Left cardiac atrium (tissue), 4 donors: ENCODE measurements around the gene VTA1. TPM values are rescaled to one million over a fixed set of nuclear protein-coding genes. Genes with fewer than 3 reads are reported as not detected.
"Not testable (repeated sequence)": the region's sequence is repeated elsewhere in the genome, so short reads cannot be mapped to it uniquely, and the experiment has no call there.

Experiments
- ATAC-seq, 2 donors: fragments of 200-7000 bp; cut with Tn5 transposase; one replicate each; pipeline ENCODE4 v1.9.1; 2020; ENCODE audit warnings: mild to moderate bottlenecking in 2 of 2, moderate library complexity in 2 of 2
- DNase-seq: peaks from one replicate; pipeline ENCODE4 v3.0.0-alpha.2; 2020
- intact Hi-C, 2 donors: fragments of 100-400 bp; cut with DNase I; formaldehyde crosslinking; loops; one replicate each; pipeline versions ENCODE4 v1.14.1 to v1.15.1; 2022 to 2023
- total RNA-seq, 2 donors: library from RNA; stranded (reverse); fragmentation: NEBNext Ultra II Directional; extraction: Animal tissue kit (Norgen Biotek cat#: 25700); gene quantifications; one replicate each; pipeline ENCODE4 v1.2.1, GENCODE V29; 2021
- donor health status: DM: no; HTN: yes; CAD: no.
- donor health status: DM: no; HTN: yes; CAD: no; lungs with severe emphysema.
- donor health status: DM: yes; HTN: yes; CAD: no.
- donor health status: Dilated cardiomyopathy.

The VTA1 gene
- total RNA-seq, 2 donors from 2014 or later: 26.9 to 27.4 TPM

DNA sequence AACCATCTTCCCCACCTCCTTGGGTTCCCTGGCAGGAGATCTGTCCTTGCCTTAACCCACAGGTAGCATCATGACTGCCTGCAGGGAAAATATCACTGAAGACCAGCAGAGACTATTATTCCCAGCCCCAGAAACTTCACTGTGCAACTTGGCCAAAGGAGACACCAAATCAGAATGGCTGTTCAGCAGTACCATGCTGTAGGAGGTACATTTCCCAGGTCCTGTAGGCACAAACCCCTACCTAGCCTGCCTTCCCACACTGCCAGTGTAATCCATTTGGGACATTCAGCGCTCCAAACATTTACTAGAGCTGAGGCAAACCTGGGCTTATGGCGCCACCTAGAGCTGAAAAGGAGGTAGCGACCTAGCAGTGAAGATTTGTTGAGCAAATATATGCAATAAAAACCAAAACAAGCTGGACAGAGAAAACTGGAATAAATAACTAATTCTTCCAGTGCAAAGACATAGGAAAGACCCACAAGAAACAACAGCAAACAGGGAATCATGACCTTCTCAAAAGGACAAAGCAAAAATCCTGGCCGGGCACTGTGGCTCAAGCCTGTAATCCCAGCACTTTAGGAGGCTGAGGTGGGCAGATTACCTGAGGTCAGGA lies 60.3 kb downstream of the VTA1 start:
- intact Hi-C loops: loop anchor here (5.0 to 10.0 kb wide), 2 partner anchors 53 to 60 kb away; partner anchors contain the start of genes NMBR (in 1 of the 2) and VTA1 (in 1 of the 2)
- ATAC-seq: peak in 1 of 2 donors; percentile 68
- DNase-seq: peak; percentile 34

- intact Hi-C loops: no loop called here
- ATAC-seq (no peak), DNase-seq (no peak)
These were observed 63.5 kb downstream of the VTA1 start for GRCh38 chr6:142210606-142211005.

DNA sequence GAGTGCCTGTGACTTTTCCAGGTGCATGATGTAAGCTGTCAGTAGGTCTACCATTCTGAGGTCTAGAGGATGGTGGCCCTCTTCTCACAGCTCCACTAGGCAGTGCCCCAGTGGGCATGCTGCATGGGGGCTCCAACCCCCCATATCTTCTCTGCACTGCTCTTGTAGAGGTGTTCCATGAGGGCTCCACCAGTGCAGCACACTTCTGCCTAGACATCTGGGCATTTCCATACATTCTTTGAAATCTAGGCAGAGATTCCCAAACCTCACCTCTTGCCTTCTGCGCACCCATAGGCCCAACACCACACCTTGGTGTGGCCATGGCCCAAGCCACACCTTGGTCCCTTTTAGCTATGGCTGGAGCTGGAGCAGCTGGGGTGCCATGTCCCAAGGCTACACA lies 66.3 kb downstream of the VTA1 start:
- intact Hi-C loops: no loop called here
- no peak for DNase-seq
- ATAC-seq: no peak

DNA sequence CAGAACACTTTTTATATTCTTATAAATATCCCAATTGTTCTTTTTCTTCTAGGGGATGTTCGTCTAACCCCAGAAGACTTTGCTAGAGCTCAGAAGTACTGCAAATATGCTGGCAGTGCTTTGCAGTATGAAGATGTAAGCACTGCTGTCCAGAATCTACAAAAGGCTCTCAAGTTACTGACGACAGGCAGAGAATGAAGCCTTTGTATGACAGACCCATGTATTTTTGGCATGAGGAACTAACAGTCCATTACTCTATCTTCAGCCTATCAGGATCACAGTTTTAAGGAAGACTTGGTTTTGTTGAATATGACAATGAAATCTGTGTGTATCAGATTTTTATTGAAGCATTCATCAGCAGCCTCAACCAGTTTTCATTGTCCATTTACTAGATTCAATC lies 71.4 kb downstream of the VTA1 start:
- ATAC-seq (no peak), DNase-seq (no peak)
- intact Hi-C loops: no loop called here

DNA sequence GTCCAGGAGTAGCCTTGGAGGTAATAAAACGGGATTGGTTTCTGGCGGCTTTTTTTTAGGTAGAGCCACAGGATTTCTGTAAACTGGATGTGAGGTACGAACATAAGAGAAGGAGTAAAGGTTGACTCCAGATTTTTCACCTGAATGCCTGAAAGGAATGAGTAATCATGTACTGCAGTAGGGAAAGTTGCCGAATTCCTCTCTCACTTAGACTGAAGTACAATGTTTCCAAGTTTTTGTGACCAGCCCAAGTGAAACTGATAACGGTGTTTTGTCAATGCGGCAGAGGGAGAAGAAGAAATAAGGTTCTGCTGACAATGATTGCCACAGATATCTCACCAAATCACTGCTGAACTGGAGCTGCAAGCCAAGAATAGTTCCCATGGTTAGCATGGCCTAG lies 75.0 kb downstream of the VTA1 start:
- DNase-seq: no peak
- intact Hi-C loops: no loop called here
- ATAC-seq: no peak

DNA sequence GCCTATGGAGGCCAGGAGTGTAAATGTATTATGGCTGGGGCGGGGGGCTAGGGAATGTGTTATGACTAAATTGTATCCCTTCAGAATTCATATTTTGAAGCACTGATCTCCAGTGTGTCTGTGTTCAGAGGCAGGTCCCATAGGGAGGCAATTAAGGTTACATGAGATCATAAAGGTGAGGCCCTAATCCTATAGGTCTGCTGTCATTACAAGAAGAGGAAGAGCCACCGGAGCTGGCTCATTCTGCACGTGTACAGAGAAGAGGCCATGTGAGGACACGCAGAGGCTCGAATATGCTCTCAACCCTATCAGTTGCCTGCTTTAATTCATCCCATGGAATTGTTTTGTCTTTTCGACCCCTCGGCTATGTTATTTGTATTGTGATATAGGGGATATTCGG lies 76.9 kb downstream of the VTA1 start:
- no peak for ATAC-seq
- intact Hi-C loops: no loop called here
- no peak for DNase-seq

DNA sequence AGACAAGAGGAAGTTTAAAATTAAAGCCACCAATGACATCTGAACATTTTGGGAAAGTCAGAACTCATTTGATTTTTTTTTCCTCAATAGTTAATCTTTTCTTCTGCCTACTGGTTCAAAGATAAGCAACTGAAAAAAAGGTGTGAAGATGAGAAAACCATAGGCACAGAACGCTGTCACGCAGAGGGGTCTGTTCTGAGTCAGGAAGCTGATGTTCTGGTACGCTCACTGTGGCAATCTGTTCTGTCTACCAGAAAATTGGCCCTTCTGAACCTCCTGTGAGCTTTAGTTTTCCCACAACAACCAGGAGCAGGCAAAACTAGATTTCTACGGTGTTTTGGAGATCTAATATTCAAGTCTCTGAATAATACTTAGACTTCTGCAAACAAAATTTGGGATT lies 78.1 kb downstream of the VTA1 start:
- no peak for ATAC-seq
- intact Hi-C loops: no loop called here

GRCh38 chr6:142225552-142225951 lies 78.5 kb downstream of the VTA1 start:
- intact Hi-C loops: no loop called here
- DNase-seq (no peak), ATAC-seq (no peak)

More for the DNA sequence above, 78.1 kb downstream of the VTA1 start:
- DNase-seq: no peak

GRCh38 chr6:142226731-142227130 lies 79.7 kb downstream of the VTA1 start:
- intact Hi-C loops: no loop called here
- ATAC-seq: no peak
- no peak for DNase-seq

DNA sequence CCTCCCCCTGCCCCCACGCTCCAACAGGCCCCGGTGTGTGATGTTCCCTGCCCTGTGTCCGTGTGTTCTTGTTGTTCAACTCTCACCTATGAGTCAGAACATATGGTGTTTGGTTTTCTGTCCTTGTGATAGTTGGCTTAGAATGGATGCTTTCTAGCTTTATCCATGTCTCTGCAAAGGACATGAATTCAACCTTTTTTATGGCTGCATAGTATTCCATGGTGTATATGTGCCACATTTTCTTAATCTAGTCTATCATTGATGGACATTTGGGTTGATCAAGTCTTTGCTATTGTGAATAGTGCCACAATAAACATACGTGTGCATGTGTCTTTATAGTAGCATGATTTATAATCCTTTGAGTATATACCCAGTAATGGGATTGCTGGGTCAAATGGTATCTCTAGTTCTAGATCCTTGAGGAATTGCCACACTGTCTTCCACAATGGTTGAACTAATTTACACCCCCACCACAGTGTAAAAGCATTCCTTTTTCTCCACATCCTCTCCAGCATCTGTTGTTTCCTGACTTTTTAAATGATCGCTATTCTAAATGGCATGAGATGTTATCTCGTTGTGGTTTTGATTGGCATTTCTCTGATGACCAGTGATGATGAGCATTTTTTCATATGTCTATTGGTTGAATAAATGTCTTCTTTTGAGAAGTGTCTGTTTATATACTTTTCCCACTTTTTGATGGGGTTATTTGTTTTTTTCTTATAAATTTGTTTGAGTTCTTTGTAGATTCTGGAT lies 82.6 kb downstream of the VTA1 start:
- DNase-seq, ATAC-seq: not testable (repeated sequence)
- intact Hi-C loops: loop anchor here in 1 of 2 donors (10.0 kb wide), 1 partner anchor 155 kb away; no protein-coding TSS in a partner anchor

DNA sequence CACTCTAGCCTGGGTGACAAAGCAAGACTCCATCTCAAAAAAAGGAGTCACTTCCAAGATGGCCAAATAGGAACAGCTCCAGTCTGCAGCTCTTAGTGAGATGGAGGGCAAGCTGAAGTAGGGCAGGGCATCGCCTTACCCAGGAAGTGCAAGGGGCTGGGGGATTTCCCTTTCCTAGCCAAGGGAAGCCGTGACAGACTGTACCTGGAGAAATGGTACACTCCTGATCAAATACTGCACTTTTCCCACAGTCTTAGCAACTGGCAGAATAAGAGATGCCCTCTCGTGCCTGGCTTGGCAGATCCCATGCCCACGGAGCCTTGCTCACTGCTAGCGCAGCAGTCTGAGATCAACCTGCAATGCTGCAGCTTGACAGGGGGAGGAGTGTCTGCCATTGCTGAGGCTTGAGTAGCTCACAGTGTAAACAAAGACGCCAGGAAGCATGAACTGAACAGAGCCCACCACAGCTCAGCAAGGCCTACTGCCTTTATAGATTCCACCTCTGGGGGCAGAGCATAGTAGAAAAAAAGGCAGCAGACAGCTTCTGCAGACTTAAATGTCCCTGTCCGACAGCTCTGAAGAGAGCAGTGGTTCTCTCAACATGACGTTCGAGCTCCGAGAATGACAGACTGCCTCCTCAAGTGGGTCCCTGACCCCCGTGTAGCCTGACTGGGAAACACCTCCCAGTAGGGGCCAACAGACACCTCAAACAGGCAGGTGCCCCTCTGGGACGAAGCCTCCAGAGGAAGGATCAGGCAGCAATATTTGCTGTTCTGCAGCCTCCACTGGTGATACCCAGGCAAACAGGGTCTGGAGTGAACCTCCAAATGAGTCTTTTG lies 85.4 kb downstream of the VTA1 start:
- DNase-seq: peak; percentile 25
- intact Hi-C loops: loop anchor here in 1 of 2 donors (10.0 kb wide), 1 partner anchor 152 kb away; no protein-coding TSS in a partner anchor
- ATAC-seq: not testable (repeated sequence)

GRCh38 chr6:142233945-142234682 lies 87.1 kb downstream of the VTA1 start:
- no peak for ATAC-seq
- intact Hi-C loops: loop anchor here in 1 of 2 donors (10.0 kb wide), 1 partner anchor 151 kb away; no protein-coding TSS in a partner anchor
- no peak for DNase-seq

DNA sequence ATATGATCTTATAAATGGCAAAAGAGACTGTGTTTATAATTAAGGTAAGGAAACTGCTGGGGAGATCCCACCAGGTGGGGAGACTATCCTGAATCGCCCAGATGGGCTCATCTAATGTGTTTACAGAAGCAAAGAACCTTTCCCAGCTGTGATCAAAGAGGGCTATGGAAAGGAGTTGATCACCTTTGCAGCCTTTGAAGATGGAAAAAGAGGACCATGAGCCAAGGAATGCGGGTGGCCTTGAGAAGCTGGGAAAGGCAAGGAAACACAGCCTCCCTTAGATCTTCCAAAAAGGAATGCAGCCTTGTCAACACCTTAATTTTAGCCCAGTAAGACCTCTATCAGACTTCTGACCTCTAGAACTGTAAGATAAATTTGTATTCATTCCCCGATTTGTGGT lies 88.2 kb downstream of the VTA1 start:
- ATAC-seq (no peak), DNase-seq (no peak)
- intact Hi-C loops: loop anchor here in 1 of 2 donors (10.0 kb wide), 1 partner anchor 150 kb away; no protein-coding TSS in a partner anchor

DNA sequence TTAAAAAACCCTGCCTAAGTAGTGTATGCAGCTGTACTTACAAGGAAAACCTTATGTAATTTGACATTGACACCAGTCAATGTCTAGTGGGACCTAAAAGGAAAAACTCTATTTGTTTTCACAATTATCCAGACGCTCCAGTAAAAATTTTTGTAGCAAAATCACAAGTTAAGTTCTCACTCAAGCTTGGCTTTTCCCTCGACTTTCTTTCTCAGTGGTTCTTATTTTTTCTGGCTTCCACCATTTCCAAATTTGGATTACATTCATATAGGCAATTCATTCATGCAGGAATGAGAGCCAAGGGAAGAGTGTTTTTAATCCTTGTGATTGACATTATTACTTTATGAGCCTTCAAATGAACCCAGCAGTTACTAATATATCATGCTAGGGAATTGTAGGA lies 88.7 kb downstream of the VTA1 start:
- DNase-seq: no peak
- no peak for ATAC-seq
- intact Hi-C loops: loop anchor here in 1 of 2 donors (10.0 kb wide), 1 partner anchor 149 kb away; no protein-coding TSS in a partner anchor

DNA sequence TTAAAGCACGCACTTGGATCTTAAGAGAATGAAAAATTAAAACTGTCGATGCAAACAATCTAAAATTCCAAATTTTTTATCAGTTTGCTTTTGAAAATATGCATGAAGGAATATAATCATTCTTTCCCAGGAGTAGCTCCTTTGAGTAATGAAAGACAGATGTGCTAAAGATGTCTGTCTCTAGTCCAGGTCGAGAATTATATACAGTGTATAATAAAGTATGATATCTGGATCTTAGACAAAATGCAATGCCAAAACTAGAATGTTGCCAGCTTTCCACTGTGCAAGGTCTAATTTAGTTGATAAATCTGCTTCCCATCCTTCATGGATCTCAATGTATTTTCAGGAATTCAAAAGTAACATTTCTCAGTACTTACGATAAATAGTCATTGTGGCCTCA lies 89.6 kb downstream of the VTA1 start:
- intact Hi-C loops: loop anchor here in 1 of 2 donors (10.0 kb wide), 1 partner anchor 148 kb away; no protein-coding TSS in a partner anchor
- ATAC-seq: no peak
- no peak for DNase-seq

- intact Hi-C loops: loop anchor here in 1 of 2 donors (10.0 kb wide), 1 partner anchor 146 kb away; no protein-coding TSS in a partner anchor
- ATAC-seq (no peak), DNase-seq (no peak)
These were observed 91.8 kb downstream of the VTA1 start for GRCh38 chr6:142238881-142239280.

DNA sequence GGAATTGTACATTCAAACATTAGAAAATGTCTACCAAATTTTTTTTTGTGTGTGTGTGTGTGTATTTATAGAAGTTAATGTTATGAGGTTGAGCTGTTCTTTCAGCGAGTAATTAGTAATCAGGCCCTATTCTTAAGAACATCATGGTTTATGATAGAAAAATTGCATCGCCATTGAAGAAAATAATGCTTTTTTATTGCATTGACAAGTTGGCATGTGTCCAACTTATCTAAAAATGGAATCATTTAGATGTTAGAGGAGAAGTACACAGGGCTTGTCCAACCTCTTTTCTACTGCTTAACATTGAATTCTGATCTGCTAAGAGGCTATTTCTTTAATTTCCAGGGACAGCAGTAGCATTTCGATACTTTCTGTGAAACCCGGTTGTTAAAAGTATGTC lies 93.1 kb downstream of the VTA1 start:
- intact Hi-C loops: no loop called here
- ATAC-seq: no peak
- no peak for DNase-seq

- ATAC-seq: no peak
These were observed 94.0 kb downstream of the VTA1 start for GRCh38 chr6:142241061-142241460.

DNA sequence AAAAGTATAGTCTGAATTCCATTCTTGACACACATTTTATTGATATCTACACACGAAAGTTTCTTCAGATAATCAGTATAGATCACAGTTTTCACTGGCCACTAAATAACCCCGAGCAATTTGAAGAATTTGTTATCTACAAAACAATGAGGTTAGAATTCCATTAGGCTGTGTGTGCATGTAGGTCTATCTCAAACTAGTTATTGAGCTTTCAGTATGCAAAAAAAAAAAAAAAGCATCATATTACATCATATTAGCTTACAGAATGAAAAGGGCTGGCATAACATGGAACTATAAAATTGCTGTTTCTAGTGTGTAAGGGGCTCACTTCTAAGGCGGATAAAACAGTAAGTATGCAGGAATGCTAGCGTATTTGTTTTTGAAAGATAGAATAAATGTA lies 95.2 kb downstream of the VTA1 start:
- intact Hi-C loops: no loop called here
- no peak for ATAC-seq
- DNase-seq: no peak

More at GRCh38 chr6:142241061-142241460, 94.0 kb downstream of the VTA1 start:
- intact Hi-C loops: no loop called here
- no peak for DNase-seq
